Measurements from ENCODE around the gene OMP. TPM values are rescaled to one million over a fixed set of nuclear protein-coding genes. Genes with fewer than 3 reads are reported as not detected.
A peak's percentile ranks its signal among the peaks of the same experiment; 100 is the strongest.

OMP gene
- total RNA-seq, 2 donors from 2014 or later: 8.0 TPM; not detected in 1

DNA sequence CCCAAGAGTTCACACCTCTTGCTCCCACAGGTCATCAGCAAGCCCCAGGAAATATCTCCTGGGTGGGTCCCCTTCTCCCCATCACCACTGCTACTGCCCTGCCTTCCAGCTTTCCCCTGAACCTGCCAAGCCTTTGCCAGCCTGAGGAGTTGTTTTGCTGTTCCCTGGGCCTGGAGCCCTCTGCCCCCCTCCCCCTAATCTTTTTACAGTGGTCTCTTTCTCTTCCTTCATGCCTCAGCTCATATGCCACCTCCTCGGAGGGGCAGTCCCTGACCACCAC, 44.3 kb downstream of the OMP start:
- TF ChIP-seq, protein P1, sequence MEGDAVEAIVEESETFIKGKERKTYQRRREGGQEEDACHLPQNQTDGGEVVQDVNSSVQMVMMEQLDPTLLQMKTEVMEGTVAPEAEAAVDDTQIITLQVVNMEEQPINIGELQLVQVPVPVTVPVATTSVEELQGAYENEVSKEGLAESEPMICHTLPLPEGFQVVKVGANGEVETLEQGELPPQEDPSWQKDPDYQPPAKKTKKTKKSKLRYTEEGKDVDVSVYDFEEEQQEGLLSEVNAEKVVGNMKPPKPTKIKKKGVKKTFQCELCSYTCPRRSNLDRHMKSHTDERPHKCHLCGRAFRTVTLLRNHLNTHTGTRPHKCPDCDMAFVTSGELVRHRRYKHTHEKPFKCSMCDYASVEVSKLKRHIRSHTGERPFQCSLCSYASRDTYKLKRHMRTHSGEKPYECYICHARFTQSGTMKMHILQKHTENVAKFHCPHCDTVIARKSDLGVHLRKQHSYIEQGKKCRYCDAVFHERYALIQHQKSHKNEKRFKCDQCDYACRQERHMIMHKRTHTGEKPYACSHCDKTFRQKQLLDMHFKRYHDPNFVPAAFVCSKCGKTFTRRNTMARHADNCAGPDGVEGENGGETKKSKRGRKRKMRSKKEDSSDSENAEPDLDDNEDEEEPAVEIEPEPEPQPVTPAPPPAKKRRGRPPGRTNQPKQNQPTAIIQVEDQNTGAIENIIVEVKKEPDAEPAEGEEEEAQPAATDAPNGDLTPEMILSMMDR (IDR thresholded peaks at IDR 0.05): no peak
- TF ChIP-seq POLR2AphosphoS5 (IDR thresholded peaks at IDR 0.05) (no peak), POLR2A (IDR thresholded peaks at IDR 0.05) (no peak)
- no peaks in the 10 kb centered on the region for H3K36me3 ChIP-seq
- H3K9me3 ChIP-seq: no peaks in the 10 kb centered on the region
- WGBS: 90% methylated on average over 1 of the region's 1 CpG
- no peaks in the 10 kb centered on the region for H3K4me1 ChIP-seq (replicated peaks)
- no peak overlapping the region for H3K4me3 ChIP-seq
- DNase-seq (ENCODE audit: low spot score): no peak
- H3K27ac ChIP-seq: no peak overlapping the region
- intact Hi-C loops (cut with DNase I): no loop called here
- H3K27me3 ChIP-seq (replicated peaks; ENCODE audit: insufficient read depth): no peaks in the 10 kb centered on the region

DNA sequence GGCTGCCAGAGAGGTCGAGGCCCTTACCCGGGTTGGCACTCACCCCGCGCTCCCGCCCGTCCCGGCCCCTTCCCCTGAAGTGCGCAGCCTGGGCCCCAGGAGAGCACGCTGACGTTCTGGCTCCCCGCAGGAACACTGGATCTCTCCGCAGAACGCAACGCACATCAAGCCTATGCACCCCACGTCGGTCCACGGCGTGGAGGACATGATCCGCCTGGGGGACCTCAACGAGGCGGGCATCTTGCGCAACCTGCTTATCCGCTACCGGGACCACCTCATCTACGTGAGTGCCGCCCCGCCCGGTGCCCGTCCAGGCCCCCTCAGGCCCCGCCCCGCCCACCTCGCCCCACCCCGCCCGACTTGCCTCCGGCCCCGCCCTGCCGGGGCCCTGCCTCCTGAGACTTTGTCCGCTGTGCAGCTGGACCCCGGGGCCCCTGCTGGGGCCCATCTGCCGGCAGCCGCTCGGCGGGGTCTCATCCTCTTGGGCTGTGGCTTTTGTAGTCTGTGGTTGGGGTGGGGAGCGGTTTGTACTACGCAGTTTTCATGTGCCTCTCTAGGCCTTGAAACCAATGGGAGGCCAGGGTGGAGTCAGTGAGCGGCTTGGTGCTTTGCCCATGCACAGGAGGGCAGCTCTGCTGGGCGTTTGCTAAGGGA, 45.2 kb downstream of the OMP start:
- no peak overlapping the region for H3K27ac ChIP-seq
- TF ChIP-seq, protein P1 (IDR thresholded peaks at IDR 0.05): no peak
- no peak for TF ChIP-seq POLR2A (IDR thresholded peaks at IDR 0.05)
- no peak for TF ChIP-seq POLR2AphosphoS5 (IDR thresholded peaks at IDR 0.05)
- H3K27me3 ChIP-seq (replicated peaks; ENCODE audit: insufficient read depth): no peaks in the 10 kb centered on the region
- intact Hi-C loops (cut with DNase I): no loop called here
- peak overlapping the region in 1 of 2 donors; percentile 19 for H3K4me3 ChIP-seq
- H3K9me3 ChIP-seq: no peaks in the 10 kb centered on the region
- no peaks in the 10 kb centered on the region for H3K36me3 ChIP-seq
- 26% methylated on average over 20 of the region's 47 CpGs for WGBS
- no peaks in the 10 kb centered on the region for H3K4me1 ChIP-seq (replicated peaks)
- no peak for DNase-seq (ENCODE audit: low spot score)

GRCh38 chr11:77148963-77149715, 46.5 kb downstream of the OMP start:
- 93% methylated on average over 8 of the region's 8 CpGs for WGBS
- H3K4me1 ChIP-seq (replicated peaks): no peaks in the 10 kb centered on the region
- intact Hi-C loops (cut with DNase I): no loop called here
- DNase-seq (ENCODE audit: low spot score): no peak
- no peaks in the 10 kb centered on the region for H3K9me3 ChIP-seq
- no peaks in the 10 kb centered on the region for H3K36me3 ChIP-seq
- H3K27ac ChIP-seq: no peak overlapping the region
- H3K4me3 ChIP-seq: no peak overlapping the region
- TF ChIP-seq, protein P1 (IDR thresholded peaks at IDR 0.05): no peak
- TF ChIP-seq POLR2AphosphoS5 (IDR thresholded peaks at IDR 0.05) (no peak), POLR2A (IDR thresholded peaks at IDR 0.05) (no peak)
- no peaks in the 10 kb centered on the region for H3K27me3 ChIP-seq (replicated peaks; ENCODE audit: insufficient read depth)

DNA sequence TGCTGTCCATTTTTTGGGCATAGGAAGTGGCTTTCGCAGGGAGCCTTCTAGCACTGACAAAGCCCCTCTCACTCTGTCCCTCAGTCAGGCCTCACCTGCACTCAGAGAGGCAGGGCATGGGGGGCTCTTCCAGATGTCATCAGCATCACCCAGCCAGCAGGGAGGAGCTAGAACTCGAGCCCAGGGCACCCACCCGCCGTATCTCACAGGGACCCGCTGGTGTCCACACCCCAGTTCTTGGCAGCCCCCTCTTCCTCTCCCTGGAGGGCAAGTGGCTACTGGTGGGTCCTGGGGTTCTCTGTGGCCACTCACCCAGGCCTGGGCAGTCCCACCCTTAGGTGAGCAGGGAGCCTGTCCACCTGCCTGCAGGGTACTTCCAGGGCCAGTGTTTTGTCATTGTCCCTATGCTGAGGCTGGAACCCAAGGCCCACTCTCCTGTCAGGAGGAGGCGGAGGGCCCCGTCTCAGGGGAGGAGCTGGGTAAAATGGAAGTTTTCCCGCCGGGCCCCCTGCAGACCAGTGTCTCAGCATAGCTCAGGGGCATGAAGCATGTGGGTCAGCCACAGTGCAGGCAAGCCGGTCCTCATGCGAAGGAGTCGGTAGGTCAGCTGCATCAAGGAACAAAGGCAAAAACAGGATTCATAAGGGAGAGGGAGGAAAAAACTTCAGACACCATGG, 47.2 kb downstream of the OMP start:
- Histone ChIP-seq H3K4me3 (no peak overlapping the region), H3K27ac (no peak overlapping the region), H3K36me3 (no peaks in the 10 kb centered on the region), H3K4me1 (replicated peaks) (no peaks in the 10 kb centered on the region), H3K9me3 (no peaks in the 10 kb centered on the region), H3K27me3 (replicated peaks; ENCODE audit: insufficient read depth) (no peaks in the 10 kb centered on the region)
- TF ChIP-seq POLR2A (IDR thresholded peaks at IDR 0.05) (no peak), POLR2AphosphoS5 (IDR thresholded peaks at IDR 0.05) (no peak)
- TF ChIP-seq, protein P1 (IDR thresholded peaks at IDR 0.05): no peak
- intact Hi-C loops (cut with DNase I): no loop called here
- WGBS: 84% methylated on average over 12 of the region's 12 CpGs
- no peak for DNase-seq (ENCODE audit: low spot score)
